GM12892 (cell line): Measurements from ENCODE around the gene LRRTM4.

Experiments
- POLR2A ChIP-seq: IDR thresholded peaks from 2 replicates; pipeline ENCODE4 v1.6.1; 2011; ENCODE audit warnings: low read depth, low read length, control low read depth
- POLR2AphosphoS5 ChIP-seq: IDR thresholded peaks from 2 replicates; pipeline ENCODE4 v1.6.1; 2011; ENCODE audit warnings: low read depth, low read length, control low read depth
- TAF1 ChIP-seq: IDR thresholded peaks from 2 replicates; pipeline ENCODE4 v1.6.1; 2011; ENCODE audit warnings: low read depth, mild to moderate bottlenecking, control low read depth, low read length, borderline replicate concordance

DNA sequence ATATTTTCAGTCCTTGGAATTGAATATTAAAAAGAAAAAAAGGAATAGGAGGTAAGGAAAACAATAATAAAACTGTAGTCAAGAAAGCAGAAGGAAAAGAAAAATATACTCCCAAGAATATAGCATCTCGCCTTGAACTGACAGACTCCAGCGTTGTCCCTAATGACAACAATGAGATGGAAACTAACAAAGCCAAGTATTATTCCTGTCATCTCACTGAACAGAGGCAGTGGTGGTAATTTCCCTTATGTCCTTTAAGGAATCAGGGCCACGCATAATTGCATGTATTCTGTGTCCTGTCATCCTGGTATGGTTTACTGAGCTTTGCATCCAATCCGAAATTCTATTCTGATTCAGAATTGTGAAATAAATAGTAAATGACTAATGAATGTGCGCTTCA lies 158.9 kb downstream of the LRRTM4 start:
- TF ChIP-seq POLR2A, result no peak
- TF ChIP-seq TAF1, result no peak
- TF ChIP-seq POLR2AphosphoS5, result no peak
